Measurements from ENCODE around the gene VPS25. TPM values are rescaled to one million over a fixed set of nuclear protein-coding genes. Genes with fewer than 3 reads are reported as not detected.

The VPS25 gene
- total RNA-seq, 1 experiment from 2014 or later, result 179 TPM

- no peak for DNase-seq (ENCODE audit: low read depth)
- in situ Hi-C loops (cut with HindIII; ENCODE audit: low pct_unique_long_range_greater_than_20kb, low sequenced_read_pairs), result no loop called here
These were observed 36.0 kb downstream of the VPS25 start for GRCh38 chr17:42809250-42809649.

DNA sequence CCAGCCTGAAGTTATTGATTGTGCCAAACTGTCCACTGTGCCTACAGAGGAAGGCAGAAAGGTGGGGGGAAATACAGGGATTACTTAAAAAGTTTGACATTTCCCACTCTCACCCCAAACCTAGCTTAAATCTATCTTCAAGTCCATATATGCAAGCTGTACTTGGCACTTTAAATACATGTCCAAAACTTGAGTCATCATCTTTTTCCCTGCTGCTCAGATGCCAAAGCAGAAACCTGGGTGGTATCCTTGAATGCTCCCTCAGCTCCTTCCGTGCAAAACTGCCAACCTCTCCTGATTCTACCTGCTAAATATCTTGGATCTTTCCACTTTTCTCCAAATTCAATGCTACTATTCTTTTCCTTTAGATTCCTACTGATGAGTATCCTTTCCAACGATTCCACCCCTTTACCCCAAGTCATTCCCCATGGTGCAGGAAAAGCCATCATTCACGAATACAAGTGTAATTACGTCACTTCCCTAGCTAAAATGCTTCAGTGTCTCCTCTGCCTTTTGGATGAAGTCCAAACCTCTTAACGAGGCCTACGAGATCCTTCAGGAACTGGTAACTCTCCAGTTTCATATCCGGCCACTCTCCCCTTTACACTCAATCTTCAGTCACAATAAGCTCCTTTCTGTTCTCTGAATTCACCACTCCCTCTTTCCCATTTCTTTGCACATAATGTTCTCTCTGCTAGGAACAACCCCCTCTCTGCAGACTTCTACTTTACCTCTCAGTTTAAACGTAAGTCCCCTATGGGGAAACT is 41.6 kb downstream of the VPS25 start:
- in situ Hi-C loops (cut with HindIII; ENCODE audit: low pct_unique_long_range_greater_than_20kb, low sequenced_read_pairs), result no loop called here
- no peak for DNase-seq (ENCODE audit: low read depth)

- no peak for DNase-seq (ENCODE audit: low read depth)
- in situ Hi-C loops (cut with HindIII; ENCODE audit: low pct_unique_long_range_greater_than_20kb, low sequenced_read_pairs), result no loop called here
These were observed 44.6 kb downstream of the VPS25 start for GRCh38 chr17:42817866-42818265.

- DNase-seq (ENCODE audit: low read depth), result no peak
- in situ Hi-C loops (cut with HindIII; ENCODE audit: low pct_unique_long_range_greater_than_20kb, low sequenced_read_pairs), result no loop called here
These were observed 45.1 kb downstream of the VPS25 start for GRCh38 chr17:42818379-42818778.

DNA sequence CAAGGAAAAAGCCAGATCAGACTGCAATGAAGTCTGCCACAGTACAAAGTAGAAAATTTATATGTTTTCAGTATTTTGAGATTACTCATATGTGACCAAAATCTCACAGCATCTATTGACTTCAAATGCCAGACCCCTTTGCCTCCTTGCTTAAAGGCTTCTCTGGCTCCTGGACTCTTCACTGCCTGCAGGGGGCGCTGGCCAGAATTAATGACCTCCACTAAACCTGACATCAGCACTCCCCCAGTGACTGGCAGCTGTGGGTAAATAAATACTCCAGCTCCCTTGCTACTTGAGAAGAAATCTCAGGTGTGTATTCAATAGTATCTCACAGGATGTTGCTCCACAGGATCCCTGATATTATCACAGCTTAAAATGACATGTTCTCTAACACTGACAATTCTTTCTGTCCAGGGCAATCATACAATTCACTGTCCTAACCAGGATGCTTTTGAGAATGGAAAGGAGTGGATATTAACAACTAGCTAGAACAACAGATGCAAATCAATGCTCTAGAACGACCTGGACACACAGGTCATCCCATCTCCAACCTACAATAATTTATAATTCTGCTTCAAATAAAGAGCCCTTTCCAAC is 46.8 kb downstream of the VPS25 start:
- in situ Hi-C loops (cut with HindIII; ENCODE audit: low pct_unique_long_range_greater_than_20kb, low sequenced_read_pairs), result no loop called here
- no peak for DNase-seq (ENCODE audit: low read depth)

DNA sequence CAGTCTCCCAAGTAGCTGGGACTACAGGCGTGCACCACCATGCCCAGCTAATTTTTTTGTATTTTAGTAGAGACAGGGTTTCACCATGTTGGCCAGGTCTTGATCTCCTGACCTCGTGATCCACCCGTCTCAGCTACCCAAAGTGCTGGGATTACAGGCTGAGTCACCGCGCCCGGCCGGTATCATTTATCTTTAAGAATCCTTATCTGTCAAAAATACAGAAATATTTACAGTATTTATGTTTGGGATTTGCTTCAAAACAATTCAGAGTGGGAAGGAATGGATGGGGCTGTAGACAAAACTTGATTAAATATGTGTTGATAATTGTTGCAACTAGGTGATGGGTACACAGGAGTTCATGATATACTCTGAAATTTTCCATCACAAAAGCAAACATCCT is 47.9 kb downstream of the VPS25 start:
- no peak for DNase-seq (ENCODE audit: low read depth)
- in situ Hi-C loops (cut with HindIII; ENCODE audit: low pct_unique_long_range_greater_than_20kb, low sequenced_read_pairs), result no loop called here

GRCh38 chr17:42827472-42827871 is 54.2 kb downstream of the VPS25 start:
- no peak for DNase-seq (ENCODE audit: low read depth)
- in situ Hi-C loops (cut with HindIII; ENCODE audit: low pct_unique_long_range_greater_than_20kb, low sequenced_read_pairs), result no loop called here

Other genes with a start within 250 kb of the VPS25 start
- gene NAGLU, start 237.2 kb upstream of the VPS25 start, total RNA-seq (2014; rRNA removed; shearing (Covaris generic); ENCODE audit: low replicate concordance), result 53.9 and 64.5 TPM in 2 replicates
- gene HSD17B1, start 220.5 kb upstream of the VPS25 start, total RNA-seq (2014; rRNA removed; shearing (Covaris generic); ENCODE audit: low replicate concordance), result not detected in 2 replicates
- gene COASY, start 211.3 kb upstream of the VPS25 start, total RNA-seq (2014; rRNA removed; shearing (Covaris generic); ENCODE audit: low replicate concordance), result 24.0 and 29.5 TPM in 2 replicates
- gene MLX, start 206.3 kb upstream of the VPS25 start, total RNA-seq (2014; rRNA removed; shearing (Covaris generic); ENCODE audit: low replicate concordance), result 13.0 and 21.9 TPM in 2 replicates
- 3.4 and 8.6 TPM in 2 replicates for gene PSMC3IP, start 195.7 kb upstream of the VPS25 start, total RNA-seq (2014; rRNA removed; shearing (Covaris generic); ENCODE audit: low replicate concordance)
- 50.5 and 90.2 TPM in 2 replicates for gene RETREG3, start 164.1 kb upstream of the VPS25 start, total RNA-seq (2014; rRNA removed; shearing (Covaris generic); ENCODE audit: low replicate concordance)
- 74.8 and 76.6 TPM in 2 replicates for gene TUBG1, start 163.8 kb upstream of the VPS25 start, total RNA-seq (2014; rRNA removed; shearing (Covaris generic); ENCODE audit: low replicate concordance)
- gene TUBG2, start 114.2 kb upstream of the VPS25 start, total RNA-seq (2014; rRNA removed; shearing (Covaris generic); ENCODE audit: low replicate concordance), result 3.1 and 6.7 TPM in 2 replicates
- gene PLEKHH3, start 96.5 kb upstream of the VPS25 start, total RNA-seq (2014; rRNA removed; shearing (Covaris generic); ENCODE audit: low replicate concordance), result 20.5 and 21.5 TPM in 2 replicates
- gene CCR10, start 91.6 kb upstream of the VPS25 start, total RNA-seq (2014; rRNA removed; shearing (Covaris generic); ENCODE audit: low replicate concordance), result not detected in 2 replicates
- 2.0 and 3.2 TPM in 2 replicates for gene CNTNAP1, start 90.9 kb upstream of the VPS25 start, total RNA-seq (2014; rRNA removed; shearing (Covaris generic); ENCODE audit: low replicate concordance)
- 8.2 and 21.3 TPM in 2 replicates for gene EZH1, start 28.4 kb upstream of the VPS25 start, total RNA-seq (2014; rRNA removed; shearing (Covaris generic); ENCODE audit: low replicate concordance)
- gene RAMP2, start 12.2 kb upstream of the VPS25 start, total RNA-seq (2014; rRNA removed; shearing (Covaris generic); ENCODE audit: low replicate concordance), result not detected in 2 replicates
- gene WNK4, start 7.2 kb downstream of the VPS25 start, total RNA-seq (2014; rRNA removed; shearing (Covaris generic); ENCODE audit: low replicate concordance), result not detected in 2 replicates
- 211 and 246 TPM in 2 replicates for gene COA3, start 25.3 kb downstream of the VPS25 start, total RNA-seq (2014; rRNA removed; shearing (Covaris generic); ENCODE audit: low replicate concordance)
- 0.09 TPM in 1 of 2 replicates, not detected in the other for gene CNTD1, start 25.4 kb downstream of the VPS25 start, total RNA-seq (2014; rRNA removed; shearing (Covaris generic); ENCODE audit: low replicate concordance)
- gene BECN1, start 50.8 kb downstream of the VPS25 start, total RNA-seq (2014; rRNA removed; shearing (Covaris generic); ENCODE audit: low replicate concordance), result 107 and 132 TPM in 2 replicates
- gene PSME3, start 59.9 kb downstream of the VPS25 start, total RNA-seq (2014; rRNA removed; shearing (Covaris generic); ENCODE audit: low replicate concordance), result 61.1 and 83.1 TPM in 2 replicates
- 0.38 TPM in 1 of 2 replicates, not detected in the other for gene AOC2, start 71.1 kb downstream of the VPS25 start, total RNA-seq (2014; rRNA removed; shearing (Covaris generic); ENCODE audit: low replicate concordance)
- gene AOC3, start 77.8 kb downstream of the VPS25 start, total RNA-seq (2014; rRNA removed; shearing (Covaris generic); ENCODE audit: low replicate concordance), result 0.17 TPM in 1 of 2 replicates, not detected in the other
- not detected in 2 replicates for gene G6PC1, start 127.3 kb downstream of the VPS25 start, total RNA-seq (2014; rRNA removed; shearing (Covaris generic); ENCODE audit: low replicate concordance)
- 38.8 and 50.3 TPM in 2 replicates for gene AARSD1, start 191.0 kb downstream of the VPS25 start, total RNA-seq (2014; rRNA removed; shearing (Covaris generic); ENCODE audit: low replicate concordance)
- not detected in 2 replicates for gene PTGES3L, start 206.6 kb downstream of the VPS25 start, total RNA-seq (2014; rRNA removed; shearing (Covaris generic); ENCODE audit: low replicate concordance)
- 8.9 and 9.8 TPM in 2 replicates for gene RUNDC1, start 207.1 kb downstream of the VPS25 start, total RNA-seq (2014; rRNA removed; shearing (Covaris generic); ENCODE audit: low replicate concordance)
- gene RPL27, start 225.0 kb downstream of the VPS25 start, total RNA-seq (2014; rRNA removed; shearing (Covaris generic); ENCODE audit: low replicate concordance), result 1,310 and 1,529 TPM in 2 replicates
- gene IFI35, start 233.3 kb downstream of the VPS25 start, total RNA-seq (2014; rRNA removed; shearing (Covaris generic); ENCODE audit: low replicate concordance), result 42.9 and 90.9 TPM in 2 replicates
- gene VAT1, start 248.9 kb downstream of the VPS25 start, total RNA-seq (2014; rRNA removed; shearing (Covaris generic); ENCODE audit: low replicate concordance), result 163 and 181 TPM in 2 replicates